Thyroid gland (tissue), 4 donors: Measurements from ENCODE around the gene DOK3.

Source experiments
- CTCF ChIP-seq, 6 experiments: fragments of 200-600 bp in 3 of 6; fragments of 450-650 bp in 3 of 6; sonication (generic) in 3 of 6; IDR thresholded peaks; one replicate each; pipeline ENCODE4 v1.5.1; 2016 to 2019; ENCODE audit warnings: antibody characterized with exemption in 6 of 6, mild to moderate bottlenecking in 2 of 6, inconsistent platforms in 1 of 6, moderate library complexity in 1 of 6
- POLR2A ChIP-seq, 2 donors: fragments of 450-650 bp; IDR thresholded peaks; one replicate each; pipeline ENCODE4 v1.6.1; 2017; ENCODE audit warnings: antibody characterized with exemption in 2 of 2, mild to moderate bottlenecking in 2 of 2, moderate library complexity in 1 of 2

- TF ChIP-seq CTCF (IDR thresholded peaks at IDR 0.05) (no peak), POLR2A (IDR thresholded peaks at IDR 0.05) (no peak)
Observed at GRCh38 chr5:177490311-177490991, 19.2 kb downstream of the DOK3 start.
